SU-DHL-6 (cell line): ENCODE measurements around the gene FHOD3.

ENCODE experiments used
- H2AFZ ChIP-seq: fragments of 200-600 bp; sonication (generic); 2 replicates; pipeline ENCODE4 v1.6.1; 2014; ENCODE audit warnings: low read depth, mild to moderate bottlenecking, moderate library complexity, mixed read lengths, antibody characterized with exemption, low read length; ENCODE audit not compliant: severe bottlenecking
- H3F3A ChIP-seq: fragments of 200-600 bp; shearing (Covaris generic); 2 replicates; pipeline ENCODE4 v1.6.0; 2016; ENCODE audit warnings: antibody characterized with exemption, mild to moderate bottlenecking; ENCODE audit not compliant: insufficient read depth
- H3K27ac ChIP-seq: fragments of 200-600 bp; sonication (generic); 2 replicates; pipeline ENCODE4 v1.5.1; 2016; ENCODE audit warnings: low read depth, mild to moderate bottlenecking, low read length, moderate library complexity, mixed read lengths
- H3K27me3 ChIP-seq: fragments of 200-600 bp; sonication (generic), shearing (Covaris generic); 2 replicates; pipeline ENCODE4 v1.6.0; 2014; ENCODE audit warnings: mild to moderate bottlenecking, low read length
- H3K36me3 ChIP-seq: fragments of 200-600 bp; sonication (generic); 2 replicates; pipeline ENCODE4 v1.6.1; 2014; ENCODE audit warnings: mild to moderate bottlenecking, low read length, mixed read lengths
- H3K4me2 ChIP-seq: fragments of 300-600, 200-600 bp; shearing (Covaris generic), sonication (generic); 2 replicates; pipeline ENCODE4 v1.6.0; 2014; ENCODE audit warnings: low read length, low read depth, mild to moderate bottlenecking; ENCODE audit not compliant: poor library complexity, severe bottlenecking
- H3K4me3 ChIP-seq: fragments of 200-600 bp; sonication (generic); 2 replicates; pipeline ENCODE4 v1.5.1; 2014; ENCODE audit warnings: antibody characterized with exemption, low read length, mild to moderate bottlenecking, mixed read lengths; ENCODE audit not compliant: insufficient read depth, poor library complexity, severe bottlenecking
- H3K79me2 ChIP-seq: fragments of 200-600 bp; sonication (generic); 2 replicates; pipeline ENCODE4 v1.6.1; 2014; ENCODE audit warnings: mild to moderate bottlenecking, low read length, moderate library complexity; ENCODE audit not compliant: insufficient read depth
- H3K9ac ChIP-seq: fragments of 200-600 bp; sonication (generic); 2 replicates; pipeline ENCODE4 v1.7.0; 2014; ENCODE audit warnings: mild to moderate bottlenecking, low read length
- H3K9me2 ChIP-seq: fragments of 200-600 bp; sonication (generic); replicated peaks from 2 replicates; pipeline ENCODE4 v1.6.1; 2014; ENCODE audit warnings: low read length; ENCODE audit not compliant: insufficient read depth
- H3K9me3 ChIP-seq: fragments of 200-600 bp; sonication (generic); 2 replicates; pipeline ENCODE4 v1.6.1; 2014; ENCODE audit warnings: low read length, mixed read lengths; ENCODE audit not compliant: insufficient read depth
- H4K20me1 ChIP-seq: fragments of 200-600 bp; sonication (generic); 2 replicates; pipeline ENCODE4 v1.6.1; 2014; ENCODE audit warnings: low read depth, mild to moderate bottlenecking, antibody characterized with exemption, low read length, moderate library complexity, mixed read lengths
- EZH2phosphoT487 ChIP-seq: fragments of 200-600 bp; sonication (generic), shearing (Covaris generic); conservative IDR thresholded peaks from 2 replicates; pipeline ENCODE4 v1.6.1; 2018; ENCODE audit warnings: mild to moderate bottlenecking, antibody characterized with exemption, low read length, moderate library complexity, mixed read lengths
- TF ChIP-seq, protein P1 (sequence below): fragments of 200-600 bp; sonication (generic); IDR thresholded peaks from one replicate; pipeline ENCODE4 v1.5.1; 2017; ENCODE audit warnings: antibody characterized with exemption, mild to moderate bottlenecking, low read length, moderate library complexity; ENCODE audit not compliant: insufficient read depth, poor library complexity, severe bottlenecking

FHOD3 gene

DNA sequence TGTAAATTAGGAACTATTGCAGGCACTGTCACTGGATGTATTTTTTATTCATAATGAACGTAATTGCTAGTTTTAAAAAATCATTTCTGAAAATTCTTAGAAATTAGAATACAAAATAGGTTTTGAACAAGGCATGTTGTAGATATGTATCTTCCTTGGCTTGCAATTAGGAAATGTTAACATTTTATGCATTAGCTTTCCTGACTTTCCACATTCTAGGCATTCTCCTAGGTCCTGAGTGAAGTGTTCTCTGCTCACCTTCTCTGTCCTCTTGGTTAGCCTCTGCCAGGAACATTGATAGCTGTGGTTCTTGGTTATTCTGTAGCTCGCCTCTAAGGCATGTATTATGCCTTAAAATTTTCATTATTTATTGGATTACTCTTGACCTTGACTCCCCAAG, 130.3 kb downstream of the FHOD3 start:
- H4K20me1 ChIP-seq, result no peaks in the 10 kb centered on the region
- H2AFZ ChIP-seq, result no peak overlapping the region
- no peaks in the 10 kb centered on the region for H3K36me3 ChIP-seq
- no peak for TF ChIP-seq EZH2phosphoT487
- TF ChIP-seq, protein P1, sequence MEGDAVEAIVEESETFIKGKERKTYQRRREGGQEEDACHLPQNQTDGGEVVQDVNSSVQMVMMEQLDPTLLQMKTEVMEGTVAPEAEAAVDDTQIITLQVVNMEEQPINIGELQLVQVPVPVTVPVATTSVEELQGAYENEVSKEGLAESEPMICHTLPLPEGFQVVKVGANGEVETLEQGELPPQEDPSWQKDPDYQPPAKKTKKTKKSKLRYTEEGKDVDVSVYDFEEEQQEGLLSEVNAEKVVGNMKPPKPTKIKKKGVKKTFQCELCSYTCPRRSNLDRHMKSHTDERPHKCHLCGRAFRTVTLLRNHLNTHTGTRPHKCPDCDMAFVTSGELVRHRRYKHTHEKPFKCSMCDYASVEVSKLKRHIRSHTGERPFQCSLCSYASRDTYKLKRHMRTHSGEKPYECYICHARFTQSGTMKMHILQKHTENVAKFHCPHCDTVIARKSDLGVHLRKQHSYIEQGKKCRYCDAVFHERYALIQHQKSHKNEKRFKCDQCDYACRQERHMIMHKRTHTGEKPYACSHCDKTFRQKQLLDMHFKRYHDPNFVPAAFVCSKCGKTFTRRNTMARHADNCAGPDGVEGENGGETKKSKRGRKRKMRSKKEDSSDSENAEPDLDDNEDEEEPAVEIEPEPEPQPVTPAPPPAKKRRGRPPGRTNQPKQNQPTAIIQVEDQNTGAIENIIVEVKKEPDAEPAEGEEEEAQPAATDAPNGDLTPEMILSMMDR, result no peak
- no peak overlapping the region for H3K4me2 ChIP-seq
- no peaks in the 10 kb centered on the region for H3K9me3 ChIP-seq
- H3K4me3 ChIP-seq, result no peak overlapping the region
- no peaks in the 10 kb centered on the region for H3K9me2 ChIP-seq
- H3K9ac ChIP-seq, result no peak overlapping the region
- no peak overlapping the region for H3K27ac ChIP-seq
- no peaks in the 10 kb centered on the region for H3K27me3 ChIP-seq
- H3K79me2 ChIP-seq, result no peaks in the 10 kb centered on the region
- H3F3A ChIP-seq, result no peaks in the 10 kb centered on the region

DNA sequence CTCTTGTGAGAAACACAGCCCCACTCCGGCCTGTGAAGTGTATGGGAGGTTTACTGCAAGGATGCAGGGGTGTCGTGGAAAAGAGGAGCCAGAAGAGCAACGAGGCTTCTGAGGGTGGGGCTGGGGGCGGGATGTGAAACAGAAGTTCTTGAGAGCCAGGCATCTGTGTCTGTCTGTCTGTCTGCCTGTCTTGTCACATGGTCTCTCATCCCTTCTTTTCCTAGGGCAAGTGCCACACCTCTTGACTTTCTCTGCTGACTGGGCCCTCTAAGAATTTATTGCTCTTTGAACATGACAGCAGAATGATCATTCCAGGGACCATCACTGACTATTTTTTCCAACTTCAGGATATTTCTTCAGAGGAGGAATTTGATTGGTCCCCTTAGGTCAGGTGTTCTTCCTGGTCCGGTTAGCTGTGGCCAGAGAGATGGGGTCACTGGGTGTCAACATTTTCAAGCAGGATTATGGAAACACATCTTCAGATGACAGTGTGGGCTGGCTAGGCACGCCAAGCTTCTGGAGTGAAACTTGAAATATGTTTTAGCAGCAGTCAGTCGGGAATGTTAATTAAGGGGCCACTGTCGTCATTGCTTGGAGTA, 131.0 kb downstream of the FHOD3 start:
- Histone ChIP-seq H3K9ac (no peak overlapping the region), H3K4me3 (no peak overlapping the region), H2AFZ (no peak overlapping the region), H3K36me3 (no peaks in the 10 kb centered on the region), H3K9me2 (no peaks in the 10 kb centered on the region), H3K9me3 (no peaks in the 10 kb centered on the region), H4K20me1 (no peaks in the 10 kb centered on the region), H3K79me2 (no peaks in the 10 kb centered on the region), H3F3A (no peaks in the 10 kb centered on the region), H3K27me3 (no peaks in the 10 kb centered on the region), H3K27ac (no peak overlapping the region), H3K4me2 (no peak overlapping the region)
- TF ChIP-seq, protein P1, result no peak
- TF ChIP-seq EZH2phosphoT487, result no peak

GRCh38 chr18:36432880-36433555, 135.5 kb downstream of the FHOD3 start:
- TF ChIP-seq EZH2phosphoT487, result no peak
- TF ChIP-seq, protein P1, result no peak
- Histone ChIP-seq H2AFZ (no peak overlapping the region), H3K4me3 (no peak overlapping the region), H3K27me3 (no peaks in the 10 kb centered on the region), H3K36me3 (no peaks in the 10 kb centered on the region), H3K27ac (no peak overlapping the region), H3K4me2 (no peak overlapping the region), H3K79me2 (no peaks in the 10 kb centered on the region), H4K20me1 (no peaks in the 10 kb centered on the region), H3F3A (no peaks in the 10 kb centered on the region), H3K9me2 (no peaks in the 10 kb centered on the region), H3K9ac (no peak overlapping the region), H3K9me3 (no peaks in the 10 kb centered on the region)
